B cell (primary cell): ENCODE results near the gene CAGE1. TPM values are rescaled to one million over a fixed set of nuclear protein-coding genes. Genes with fewer than 3 reads are reported as not detected.

ENCODE experiments used
- ATAC-seq: fragments of 200-7000 bp; cut with Tn5 transposase; one replicate; pipeline ENCODE4 v1.10.0; 2021; ENCODE audit warnings: low read depth, mild to moderate bottlenecking, moderate number of reproducible peaks, moderate library complexity
- CTCF ChIA-PET: fragments of 350-600 bp; sonication (Branson Sonifier 250); formaldehyde crosslinking; loops from one replicate; lab custom pipeline; 2021; ENCODE audit warnings: antibody characterized with exemption, inconsistent platforms; lab: Charles Lee
- POLR2A ChIA-PET: fragments of 350-600 bp; sonication (Branson Sonifier 250); formaldehyde crosslinking; loops from one replicate; lab custom pipeline; 2021; ENCODE audit warnings: antibody characterized with exemption; lab: Charles Lee
- DNase-seq: peaks from one replicate; pipeline ENCODE4 v3.0.0; 2013
- H2AFZ ChIP-seq: 2 replicates; pipeline ENCODE4 v1.6.1; 2012; ENCODE audit warnings: mild to moderate bottlenecking, low read depth, low read length; ENCODE audit not compliant: insufficient read depth, poor library complexity, severe bottlenecking
- H3K27ac ChIP-seq, 2 donors: 1 replicate in 1 of 2; 2 replicates in 1 of 2; pipeline ENCODE4 v1.5.1; 2012 to 2013; ENCODE audit warnings: low read length in 2 of 2, mild to moderate bottlenecking in 2 of 2, moderate library complexity in 1 of 2
- H3K27me3 ChIP-seq, 4 experiments: fragments of 200-600 bp in 1 of 4; sonication (generic) in 1 of 4; replicated peaks in 1 of 4; 1 replicate in 2 of 4; 2 replicates in 2 of 4; pipeline versions ENCODE4 v1.6.1 to v1.7.0; 2013 to 2016; ENCODE audit warnings: low read length in 3 of 4, mild to moderate bottlenecking in 2 of 4, mixed read lengths in 1 of 4, moderate library complexity in 1 of 4; ENCODE audit not compliant: insufficient read depth in 4 of 4, control insufficient read depth in 3 of 4; ENCODE audit errors: control extremely low read depth in 1 of 4
- H3K36me3 ChIP-seq, 2 experiments: replicated peaks in 1 of 2; 1 replicate in 1 of 2; 2 replicates in 1 of 2; pipeline versions ENCODE4 v1.6.1 to v1.7.1; 2013; ENCODE audit warnings: low read length in 1 of 2; ENCODE audit not compliant: insufficient read depth in 2 of 2, control insufficient read depth in 1 of 2; ENCODE audit errors: control extremely low read depth in 1 of 2, extremely low read depth in 1 of 2
- H3K4me1 ChIP-seq, 2 donors: fragments of 200-600 bp in 1 of 2; sonication (generic) in 1 of 2; 1 replicate in 1 of 2; 2 replicates in 1 of 2; pipeline versions ENCODE4 v1.5.1 to v1.6.1; 2013 to 2017; ENCODE audit warnings: low read length in 2 of 2; ENCODE audit not compliant: control insufficient read depth in 2 of 2, insufficient read depth in 2 of 2
- H3K4me2 ChIP-seq: replicated peaks from 2 replicates; pipeline ENCODE3; 2012; ENCODE audit warnings: mild to moderate bottlenecking, low read depth, low read length; ENCODE audit not compliant: poor library complexity, severe bottlenecking
- H3K4me3 ChIP-seq, 5 experiments: fragments of 200-600 bp in 1 of 5; sonication (generic) in 1 of 5; 1 replicate in 3 of 5; 2 replicates in 2 of 5; pipeline versions ENCODE4 v1.5.1 to v1.7.0; 2011 to 2016; ENCODE audit warnings: low read length in 4 of 5, mild to moderate bottlenecking in 4 of 5, low read depth in 2 of 5, control low read depth in 1 of 5, moderate library complexity in 1 of 5; ENCODE audit not compliant: insufficient read depth in 1 of 5; ENCODE audit errors: control extremely low read depth in 1 of 5, extremely low read depth in 1 of 5
- H3K79me2 ChIP-seq: fragments of 200-600 bp; sonication (generic); one replicate; pipeline ENCODE4 v1.6.0; 2016; ENCODE audit warnings: low read length; ENCODE audit not compliant: control insufficient read depth, insufficient read depth
- H3K9ac ChIP-seq: fragments of 200-600 bp; sonication (generic); 2 replicates; pipeline ENCODE4 v1.6.1; 2017; ENCODE audit warnings: mild to moderate bottlenecking, low read length, moderate library complexity
- H3K9me3 ChIP-seq, 3 donors: one replicate each; pipeline versions ENCODE4 v1.6.1 to v1.7.1; 2013; ENCODE audit warnings: low read length in 2 of 3; ENCODE audit not compliant: control insufficient read depth in 2 of 3, insufficient read depth in 1 of 3; ENCODE audit errors: control extremely low read depth in 1 of 3
- H4K20me1 ChIP-seq: 2 replicates; pipeline ENCODE4 v1.6.0; 2012; ENCODE audit warnings: mild to moderate bottlenecking, low read length; ENCODE audit not compliant: insufficient read depth, control insufficient read depth, poor library complexity, severe bottlenecking
- H3K27ac Mint-ChIP-seq: one replicate; pipeline ENCODE4 v1.8.0; 2021; ENCODE audit warnings: mixed read lengths
- H3K27me3 Mint-ChIP-seq: one replicate; pipeline ENCODE4 v1.8.0; 2021; ENCODE audit warnings: mixed read lengths
- H3K4me1 Mint-ChIP-seq: one replicate; pipeline ENCODE4 v1.8.0; 2021; ENCODE audit warnings: mixed read lengths
- H3K4me3 Mint-ChIP-seq: one replicate; pipeline ENCODE4 v1.8.0; 2021; ENCODE audit warnings: mixed read lengths
- H3K9me3 Mint-ChIP-seq: one replicate; pipeline ENCODE4 v1.8.0; 2022; ENCODE audit warnings: mixed read lengths; ENCODE audit not compliant: insufficient read depth
- EZH2 ChIP-seq: IDR thresholded peaks from 2 replicates; pipeline ENCODE4 v1.6.1; 2012; ENCODE audit warnings: borderline replicate concordance, low read depth, mild to moderate bottlenecking, moderate library complexity, low read length; ENCODE audit not compliant: insufficient read depth, poor library complexity, severe bottlenecking
- WGBS: methylation state at CpG from one replicate; pipeline ENCODE4 v1.1.5; 2013; ENCODE audit warnings: missing lambda C conversion rate; ENCODE audit not compliant: insufficient coverage; 5-methylcytosine and 5-hydroxymethylcytosine counted together
- intact Hi-C: fragments of 100-400 bp; cut with micrococcal nuclease; formaldehyde crosslinking; loops from one replicate; pipeline ENCODE4 v1.10.0; 2022
- polyA plus RNA-seq: library from polyadenylated mRNA; depleted of rRNA; stranded (reverse); fragments of >200 nt; gene quantifications from 2 replicates; pipeline ENCODE4 v1.2.3, GENCODE V29; 2012
- total RNA-seq, 2 donors: library from RNA; stranded (reverse); fragments of 120-200 nt in 1 of 2; gene quantifications; 1 replicate in 1 of 2; 2 replicates in 1 of 2; pipeline versions ENCODE4 v1.2.3 to v1.2.4, GENCODE V29; 2013 to 2022
- TF ChIP-seq, protein P1 (sequence below): fragments of 200-600 bp; IDR thresholded peaks from one replicate; pipeline ENCODE4 v1.8.0; 2022; ENCODE audit warnings: antibody characterized with exemption, mild to moderate bottlenecking

The CAGE1 gene
- total and polyA plus RNA-seq, 2 donors (not counting 1 experiment from before 2014, with no cell fraction given): 0.13 to 0.34 TPM

DNA sequence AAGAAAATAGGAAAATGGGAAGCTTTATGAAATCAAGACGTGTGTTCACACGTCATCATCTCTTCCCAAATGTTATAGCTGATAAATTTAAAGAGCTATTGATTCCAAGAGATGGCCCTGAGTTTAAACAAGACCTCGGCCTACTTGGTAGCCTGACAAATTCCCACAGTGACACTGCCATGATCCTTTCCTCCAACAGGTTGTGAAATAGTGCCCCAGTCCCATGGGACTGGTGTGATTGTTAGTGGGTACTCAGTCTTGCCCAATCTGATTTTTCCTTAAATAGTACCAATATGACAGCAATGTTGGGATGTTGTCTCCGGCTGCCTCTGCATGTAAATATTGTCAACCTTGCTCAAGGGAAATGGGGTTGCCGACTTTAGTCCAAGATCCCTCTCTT, 34.5 kb upstream of the CAGE1 start:
- H3K27me3 ChIP-seq: no peaks in the 10 kb centered on the region
- no peaks in the 10 kb centered on the region for H3K4me1 Mint-ChIP-seq
- intact Hi-C loops: no loop called here
- no peak overlapping the region for H3K4me3 Mint-ChIP-seq
- no peaks in the 10 kb centered on the region for H3K4me1 ChIP-seq
- ATAC-seq: no peak
- H3K4me3 ChIP-seq: no peak overlapping the region
- ChIA-PET CTCF (no interaction called here), POLR2A (no interaction called here)
- H3K9me3 Mint-ChIP-seq: no peaks in the 10 kb centered on the region
- no peak overlapping the region for H3K4me2 ChIP-seq
- H3K27ac ChIP-seq: no peak overlapping the region
- H2AFZ ChIP-seq: no peak overlapping the region
- no peak for DNase-seq
- H4K20me1 ChIP-seq: no peaks in the 10 kb centered on the region
- TF ChIP-seq, protein P1, sequence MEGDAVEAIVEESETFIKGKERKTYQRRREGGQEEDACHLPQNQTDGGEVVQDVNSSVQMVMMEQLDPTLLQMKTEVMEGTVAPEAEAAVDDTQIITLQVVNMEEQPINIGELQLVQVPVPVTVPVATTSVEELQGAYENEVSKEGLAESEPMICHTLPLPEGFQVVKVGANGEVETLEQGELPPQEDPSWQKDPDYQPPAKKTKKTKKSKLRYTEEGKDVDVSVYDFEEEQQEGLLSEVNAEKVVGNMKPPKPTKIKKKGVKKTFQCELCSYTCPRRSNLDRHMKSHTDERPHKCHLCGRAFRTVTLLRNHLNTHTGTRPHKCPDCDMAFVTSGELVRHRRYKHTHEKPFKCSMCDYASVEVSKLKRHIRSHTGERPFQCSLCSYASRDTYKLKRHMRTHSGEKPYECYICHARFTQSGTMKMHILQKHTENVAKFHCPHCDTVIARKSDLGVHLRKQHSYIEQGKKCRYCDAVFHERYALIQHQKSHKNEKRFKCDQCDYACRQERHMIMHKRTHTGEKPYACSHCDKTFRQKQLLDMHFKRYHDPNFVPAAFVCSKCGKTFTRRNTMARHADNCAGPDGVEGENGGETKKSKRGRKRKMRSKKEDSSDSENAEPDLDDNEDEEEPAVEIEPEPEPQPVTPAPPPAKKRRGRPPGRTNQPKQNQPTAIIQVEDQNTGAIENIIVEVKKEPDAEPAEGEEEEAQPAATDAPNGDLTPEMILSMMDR: no peak
- no peak for TF ChIP-seq EZH2
- H3K9me3 ChIP-seq: no peaks in the 10 kb centered on the region
- peaks cover 2 to 5% of the 10 kb centered on the region in 2 experiments for H3K36me3 ChIP-seq
- no peaks in the 10 kb centered on the region for H3K79me2 ChIP-seq
- H3K9ac ChIP-seq: no peak overlapping the region
- no peak overlapping the region for H3K27ac Mint-ChIP-seq
- no peaks in the 10 kb centered on the region for H3K27me3 Mint-ChIP-seq
- 93% methylated on average over 2 of the region's 5 CpGs for WGBS

DNA sequence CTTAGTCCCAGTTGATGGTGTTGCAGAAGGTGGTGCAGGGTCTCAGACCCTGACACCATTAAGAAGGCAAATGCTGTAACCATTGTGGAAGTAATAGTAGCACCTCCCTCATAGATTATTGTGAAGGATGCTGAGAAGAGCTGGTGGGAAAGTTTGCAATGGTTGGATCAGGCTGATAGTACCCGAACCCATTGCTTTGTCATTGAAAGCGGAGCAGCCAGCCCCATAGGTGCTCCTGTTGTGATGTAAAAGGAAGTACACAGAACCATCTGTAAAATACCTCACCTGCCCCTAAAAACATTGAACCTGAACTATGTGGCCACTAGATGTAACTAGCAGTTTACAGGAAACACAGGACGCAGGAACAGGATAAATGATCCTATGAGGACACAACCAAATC, 31.5 kb upstream of the CAGE1 start:
- WGBS: 100% methylated on average over 1 of the region's 3 CpGs
- Mint-ChIP-seq H3K4me1 (no peaks in the 10 kb centered on the region), H3K9me3 (no peaks in the 10 kb centered on the region), H3K4me3 (no peak overlapping the region), H3K27ac (no peak overlapping the region), H3K27me3 (no peaks in the 10 kb centered on the region)
- no peak overlapping the region for H3K27ac ChIP-seq
- no peak overlapping the region for H3K9ac ChIP-seq
- H3K4me1 ChIP-seq: no peaks in the 10 kb centered on the region
- H4K20me1 ChIP-seq: no peaks in the 10 kb centered on the region
- peaks cover 12 to 24% of the 10 kb centered on the region in 2 experiments for H3K36me3 ChIP-seq
- intact Hi-C loops: no loop called here
- H2AFZ ChIP-seq: no peak overlapping the region
- no peaks in the 10 kb centered on the region for H3K9me3 ChIP-seq
- TF ChIP-seq, protein P1: no peak
- no peak for TF ChIP-seq EZH2
- H3K79me2 ChIP-seq: no peaks in the 10 kb centered on the region
- ATAC-seq: no peak
- no peak for DNase-seq
- ChIA-PET CTCF (no interaction called here), POLR2A (no interaction called here)
- H3K4me2 ChIP-seq: no peak overlapping the region
- no peak overlapping the region for H3K4me3 ChIP-seq
- H3K27me3 ChIP-seq: no peaks in the 10 kb centered on the region
